HG02884 (cell line): ENCODE measurements around the gene GPR107.
A peak's percentile ranks its signal among the peaks of the same experiment; 100 is the strongest.

ENCODE experiments used
- ATAC-seq: cut with Tn5 transposase; IDR thresholded peaks from one replicate; pipeline ENCODE4 v1.9.1; 2021; ENCODE audit warnings: mild to moderate bottlenecking, moderate library complexity; ENCODE audit not compliant: unreplicated experiment

The GPR107 gene

GRCh38 chr9:130128733-130129431 is 75.2 kb downstream of the GPR107 start:
- peak; percentile 59 for ATAC-seq

- ATAC-seq: no peak
Measured at GRCh38 chr9:130129432-130130061, 75.8 kb downstream of the GPR107 start.

GRCh38 chr9:130132746-130133145 is 79.0 kb downstream of the GPR107 start:
- no peak for ATAC-seq

- ATAC-seq: no peak
Measured at GRCh38 chr9:130137081-130137640, 83.5 kb downstream of the GPR107 start.

GRCh38 chr9:130137641-130138081 is 84.0 kb downstream of the GPR107 start:
- ATAC-seq: no peak

- no peak for ATAC-seq
Measured at GRCh38 chr9:130138171-130138653, 84.5 kb downstream of the GPR107 start.

- no peak for ATAC-seq
Measured at GRCh38 chr9:130138791-130139190, 85.1 kb downstream of the GPR107 start.

- no peak for ATAC-seq
Measured at GRCh38 chr9:130139251-130139650, 85.5 kb downstream of the GPR107 start.

- ATAC-seq: no peak
Measured at GRCh38 chr9:130140706-130141105, 87.0 kb downstream of the GPR107 start.

GRCh38 chr9:130142056-130142455 is 88.3 kb downstream of the GPR107 start:
- ATAC-seq: no peak

GRCh38 chr9:130142641-130143040 is 88.9 kb downstream of the GPR107 start:
- ATAC-seq: no peak

GRCh38 chr9:130143279-130143893 is 89.7 kb downstream of the GPR107 start:
- no peak for ATAC-seq

GRCh38 chr9:130143958-130144366 is 90.3 kb downstream of the GPR107 start:
- ATAC-seq: no peak

GRCh38 chr9:130144703-130145102 is 91.0 kb downstream of the GPR107 start:
- ATAC-seq: no peak

GRCh38 chr9:130145658-130146057 is 92.0 kb downstream of the GPR107 start:
- no peak for ATAC-seq

- ATAC-seq: no peak
Measured at GRCh38 chr9:130147198-130147597, 93.5 kb downstream of the GPR107 start.

- no peak for ATAC-seq
Measured at GRCh38 chr9:130147910-130148309, 94.2 kb downstream of the GPR107 start.

- ATAC-seq: no peak
Measured at GRCh38 chr9:130149031-130149430, 95.3 kb downstream of the GPR107 start.

GRCh38 chr9:130149654-130150286 is 96.1 kb downstream of the GPR107 start:
- ATAC-seq: no peak

- no peak for ATAC-seq
Measured at GRCh38 chr9:130150779-130151382, 97.2 kb downstream of the GPR107 start.

- ATAC-seq: no peak
Measured at GRCh38 chr9:130154816-130155215, 101.1 kb downstream of the GPR107 start.
